Duodenal mucosa (tissue), 2 donors: Measurements from ENCODE around the gene CFAP43.

Experiments used
- H3K27ac ChIP-seq: one replicate; pipeline ENCODE4 v1.7.0; 2013; ENCODE audit warnings: low read depth, low read length
- H3K27me3 ChIP-seq, 2 donors: one replicate each; pipeline ENCODE4 v1.7.0; 2013; ENCODE audit warnings: low read length in 2 of 2, control low read depth in 1 of 2; ENCODE audit not compliant: insufficient read depth in 2 of 2, control insufficient read depth in 1 of 2
- H3K36me3 ChIP-seq, 2 donors: one replicate each; pipeline ENCODE4 v1.7.0; 2013; ENCODE audit warnings: low read length in 2 of 2, control low read depth in 1 of 2; ENCODE audit not compliant: insufficient read depth in 2 of 2, control insufficient read depth in 1 of 2
- H3K4me1 ChIP-seq, 2 donors: one replicate each; pipeline ENCODE4 v1.7.0; 2013; ENCODE audit warnings: low read length in 2 of 2, control low read depth in 1 of 2; ENCODE audit not compliant: insufficient read depth in 2 of 2, control insufficient read depth in 1 of 2
- H3K4me3 ChIP-seq, 2 donors: one replicate each; pipeline ENCODE4 v1.7.0; 2013; ENCODE audit warnings: low read length in 2 of 2, low read depth in 1 of 2
- H3K9ac ChIP-seq, 2 donors: one replicate each; pipeline ENCODE4 v1.7.0; 2013; ENCODE audit warnings: low read length in 2 of 2, low read depth in 1 of 2
- H3K9me3 ChIP-seq, 2 donors: one replicate each; pipeline ENCODE4 v1.7.0; 2013; ENCODE audit warnings: low read length in 2 of 2, control low read depth in 1 of 2; ENCODE audit not compliant: control insufficient read depth in 1 of 2

The CFAP43 gene

GRCh38 chr10:104123397-104123796 lies 108.8 kb downstream of the CFAP43 start:
- no peak overlapping the region for H3K4me3 ChIP-seq
- no peak overlapping the region for H3K9ac ChIP-seq
- no peaks in the 10 kb centered on the region for H3K36me3 ChIP-seq
- no peak overlapping the region for H3K27ac ChIP-seq
- H3K9me3 ChIP-seq = no peaks in the 10 kb centered on the region
- no peaks in the 10 kb centered on the region for H3K27me3 ChIP-seq
- peaks cover 10% of the 10 kb centered on the region in 2 donors for H3K4me1 ChIP-seq

- Histone ChIP-seq H3K36me3 (no peaks in the 10 kb centered on the region), H3K27ac (peak overlapping the region; percentile 85)
Observed at GRCh38 chr10:104122225-104123107, 109.7 kb downstream of the CFAP43 start.

GRCh38 chr10:104121485-104122224 lies 110.5 kb downstream of the CFAP43 start, which contains the start of gene SFR1:
Gene SFR1, plus strand, starts transcription at chr10:104122171. Its CDS starts 13 bp downstream, at chr10:104122184.
- peak within 1 kb of the TSS; percentile 100 for H3K27ac ChIP-seq
- H3K9me3 ChIP-seq = no peaks in the 10 kb centered on the region
- H3K9ac ChIP-seq = peak within 1 kb of the TSS; percentile 91 to 98
- H3K27me3 ChIP-seq = no peaks in the 10 kb centered on the region
- H3K4me3 ChIP-seq = peak within 1 kb of the TSS; percentile 92 to 95
- H3K4me1 ChIP-seq = peaks cover 10 to 20% of the 10 kb centered on the region in 2 donors
- no peaks in the 10 kb centered on the region for H3K36me3 ChIP-seq

More at GRCh38 chr10:104122225-104123107, 109.7 kb downstream of the CFAP43 start:
- Histone ChIP-seq H3K9me3 (no peaks in the 10 kb centered on the region), H3K4me3 (peak overlapping the region; percentile 92 to 95), H3K27me3 (no peaks in the 10 kb centered on the region), H3K4me1 (peaks cover 10 to 19% of the 10 kb centered on the region in 2 donors), H3K9ac (peak overlapping the region; percentile 89)

- no peaks in the 10 kb centered on the region for H3K36me3 ChIP-seq
- peak overlapping the region; percentile 85 to 90 for H3K4me3 ChIP-seq
- H3K27me3 ChIP-seq = no peaks in the 10 kb centered on the region
- no peaks in the 10 kb centered on the region for H3K9me3 ChIP-seq
- peak overlapping the region; percentile 100 for H3K27ac ChIP-seq
- H3K4me1 ChIP-seq = peaks cover 10 to 20% of the 10 kb centered on the region in 2 donors
- peak overlapping the region; percentile 91 to 98 for H3K9ac ChIP-seq
Observed at GRCh38 chr10:104120903-104121484, 111.2 kb downstream of the CFAP43 start.

- peaks cover 10 to 20% of the 10 kb centered on the region in 2 donors for H3K4me1 ChIP-seq
- peak overlapping the region; percentile 85 to 90 for H3K4me3 ChIP-seq
- H3K9me3 ChIP-seq = no peaks in the 10 kb centered on the region
- H3K27ac ChIP-seq = peak overlapping the region; percentile 100
- H3K36me3 ChIP-seq = no peaks in the 10 kb centered on the region
- no peaks in the 10 kb centered on the region for H3K27me3 ChIP-seq
- H3K9ac ChIP-seq = peak overlapping the region; percentile 91 to 98
Observed at GRCh38 chr10:104120512-104120902, 111.7 kb downstream of the CFAP43 start.

- H3K9ac ChIP-seq = no peak overlapping the region
- no peaks in the 10 kb centered on the region for H3K9me3 ChIP-seq
- H3K4me3 ChIP-seq = no peak overlapping the region
- H3K27ac ChIP-seq = no peak overlapping the region
- peaks cover 10 to 20% of the 10 kb centered on the region in 2 donors for H3K4me1 ChIP-seq
- no peaks in the 10 kb centered on the region for H3K27me3 ChIP-seq
- no peaks in the 10 kb centered on the region for H3K36me3 ChIP-seq
Observed at GRCh38 chr10:104119996-104120395, 112.2 kb downstream of the CFAP43 start.

- no peak overlapping the region for H3K27ac ChIP-seq
- no peaks in the 10 kb centered on the region for H3K36me3 ChIP-seq
- no peaks in the 10 kb centered on the region for H3K27me3 ChIP-seq
- H3K9ac ChIP-seq = no peak overlapping the region
- no peak overlapping the region for H3K4me3 ChIP-seq
- no peaks in the 10 kb centered on the region for H3K9me3 ChIP-seq
- H3K4me1 ChIP-seq = peaks cover 10 to 20% of the 10 kb centered on the region in 2 donors
Observed at GRCh38 chr10:104117839-104118323, 114.3 kb downstream of the CFAP43 start.

- Histone ChIP-seq H3K27me3 (no peaks in the 10 kb centered on the region), H3K4me1 (peaks cover 0 to 11% of the 10 kb centered on the region in 2 donors), H3K36me3 (no peaks in the 10 kb centered on the region), H3K27ac (no peak overlapping the region), H3K4me3 (no peak overlapping the region), H3K9me3 (no peaks in the 10 kb centered on the region), H3K9ac (no peak overlapping the region)
Observed at GRCh38 chr10:104113376-104113956, 118.7 kb downstream of the CFAP43 start.

- no peaks in the 10 kb centered on the region for H3K4me1 ChIP-seq
- H3K9ac ChIP-seq = no peak overlapping the region
- no peaks in the 10 kb centered on the region for H3K36me3 ChIP-seq
- H3K4me3 ChIP-seq = no peak overlapping the region
- H3K27ac ChIP-seq = no peak overlapping the region
- H3K27me3 ChIP-seq = no peaks in the 10 kb centered on the region
- H3K9me3 ChIP-seq = no peaks in the 10 kb centered on the region
Observed at GRCh38 chr10:104109908-104110662, 122.1 kb downstream of the CFAP43 start.
